HG02970 (cell line): ENCODE measurements around the gene PCDHGA7.
"Not testable (repeated sequence)": the region's sequence is repeated elsewhere in the genome, so short reads cannot be mapped to it uniquely, and the experiment has no call there.

Source experiments
- ATAC-seq: cut with Tn5 transposase; IDR thresholded peaks from one replicate; pipeline ENCODE4 v1.9.1; 2021; ENCODE audit warnings: mild to moderate bottlenecking, moderate library complexity, moderate number of reproducible peaks; ENCODE audit not compliant: unreplicated experiment, low FRiP score

Gene PCDHGA7

GRCh38 chr5:141382469-141383294 is at the start of gene PCDHGA7:
Gene PCDHGA7 (plus strand): TSS chr5:141382742. CDS start chr5:141382900, 158 bp downstream.
- no peak for ATAC-seq

GRCh38 chr5:141338538-141339306 is 43.8 kb upstream of the PCDHGA7 start, which contains the start of gene PCDHGA2:
Gene PCDHGA2 (plus strand): TSS chr5:141338760.
- ATAC-seq = no peak

- ATAC-seq = not testable (repeated sequence)
These were observed 41.7 kb upstream of the PCDHGA7 start for GRCh38 chr5:141340781-141341354.

GRCh38 chr5:141342773-141343172 is 39.8 kb upstream of the PCDHGA7 start:
- no peak for ATAC-seq

- no peak for ATAC-seq
These were observed 39.1 kb upstream of the PCDHGA7 start, which contains the start of gene PCDHGA3 for GRCh38 chr5:141343242-141343952. Gene PCDHGA3 (plus strand): TSS chr5:141343829. CDS start chr5:141344034, 205 bp downstream.

- no peak for ATAC-seq
These were observed 38.5 kb upstream of the PCDHGA7 start for GRCh38 chr5:141343953-141344463.

GRCh38 chr5:141345327-141345726 is 37.2 kb upstream of the PCDHGA7 start:
- no peak for ATAC-seq

DNA sequence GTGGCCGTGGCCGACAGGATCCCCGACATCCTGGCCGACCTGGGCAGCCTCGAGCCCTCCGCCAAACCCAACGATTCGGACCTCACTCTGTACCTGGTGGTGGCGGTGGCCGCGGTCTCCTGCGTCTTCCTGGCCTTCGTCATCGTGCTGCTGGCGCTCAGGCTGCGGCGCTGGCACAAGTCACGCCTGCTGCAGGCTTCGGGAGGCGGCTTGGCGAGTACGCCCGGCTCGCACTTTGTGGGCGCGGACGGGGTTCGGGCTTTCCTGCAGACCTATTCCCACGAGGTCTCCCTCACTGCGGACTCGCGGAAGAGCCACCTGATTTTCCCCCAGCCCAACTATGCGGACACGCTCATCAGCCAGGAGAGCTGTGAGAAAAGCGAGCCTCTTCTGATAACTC is 36.5 kb upstream of the PCDHGA7 start:
- ATAC-seq = not testable (repeated sequence)

DNA sequence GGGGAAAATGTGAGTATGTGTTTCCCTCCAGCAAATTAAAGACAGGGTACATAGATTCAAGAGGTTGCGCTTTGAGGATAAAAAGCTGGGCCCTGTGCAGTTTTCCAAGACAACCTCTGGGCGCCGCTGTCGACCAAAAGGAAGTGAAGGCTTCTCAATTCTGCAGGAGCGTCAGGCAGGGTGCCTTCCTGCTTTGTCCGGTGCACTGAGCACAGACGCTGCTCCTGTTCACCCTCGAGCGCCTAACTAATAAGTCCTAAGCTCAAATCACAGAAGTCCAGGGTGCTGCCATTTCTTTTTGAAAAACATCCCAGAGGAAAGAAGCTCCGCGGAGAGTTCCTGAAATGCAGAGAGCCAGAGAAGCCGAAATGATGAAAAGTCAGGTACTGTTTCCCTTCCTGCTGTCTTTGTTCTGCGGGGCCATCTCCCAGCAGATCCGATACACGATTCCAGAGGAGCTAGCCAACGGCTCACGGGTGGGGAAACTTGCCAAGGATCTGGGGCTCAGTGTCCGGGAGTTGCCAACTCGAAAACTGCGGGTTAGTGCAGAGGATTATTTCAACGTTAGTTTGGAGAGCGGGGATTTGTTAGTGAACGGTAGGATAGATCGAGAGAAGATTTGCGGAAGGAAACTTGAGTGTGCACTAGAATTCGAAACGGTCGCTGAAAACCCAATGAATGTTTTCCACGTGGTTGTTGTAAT is 32.5 kb upstream of the PCDHGA7 start, which contains the start of gene PCDHGB1:
TSS of gene PCDHGB1 (plus strand) at position 183 of the 703 bp plus-strand sequence. CDS start at position 345, 162 bp downstream.
- no peak for ATAC-seq

GRCh38 chr5:141351591-141351990 is 31.0 kb upstream of the PCDHGA7 start:
- ATAC-seq = no peak

DNA sequence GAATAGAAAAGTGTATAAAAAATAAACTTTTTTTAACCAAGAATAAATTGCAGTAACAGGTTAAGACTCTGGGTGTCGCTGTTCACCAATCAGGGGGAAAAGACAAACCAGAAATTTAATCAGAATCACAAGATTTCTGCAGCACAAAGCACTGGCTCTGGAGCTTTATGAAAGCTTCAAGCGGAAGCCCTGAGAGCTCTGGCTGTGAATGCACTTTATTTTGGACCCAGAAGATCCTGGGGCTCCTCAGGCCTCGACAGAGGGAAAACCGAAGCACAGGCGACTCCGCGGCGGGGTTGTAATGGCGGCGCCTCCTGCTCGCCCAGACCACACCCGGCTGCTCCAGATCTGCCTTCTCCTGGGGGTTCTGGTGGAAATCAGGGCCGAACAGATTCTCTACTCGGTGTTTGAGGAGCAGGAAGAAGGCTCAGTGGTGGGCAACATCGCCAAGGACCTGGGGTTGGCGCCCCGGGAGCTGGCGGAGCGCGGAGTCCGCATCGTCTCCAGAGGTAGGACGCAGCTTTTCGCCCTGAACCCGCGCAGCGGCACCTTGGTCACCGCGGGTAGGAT is 27.6 kb upstream of the PCDHGA7 start, which contains the start of gene PCDHGA4:
TSS of gene PCDHGA4 (plus strand) at position 122 of the 570 bp plus-strand sequence. CDS start at position 209, 87 bp downstream.
- no peak for ATAC-seq

DNA sequence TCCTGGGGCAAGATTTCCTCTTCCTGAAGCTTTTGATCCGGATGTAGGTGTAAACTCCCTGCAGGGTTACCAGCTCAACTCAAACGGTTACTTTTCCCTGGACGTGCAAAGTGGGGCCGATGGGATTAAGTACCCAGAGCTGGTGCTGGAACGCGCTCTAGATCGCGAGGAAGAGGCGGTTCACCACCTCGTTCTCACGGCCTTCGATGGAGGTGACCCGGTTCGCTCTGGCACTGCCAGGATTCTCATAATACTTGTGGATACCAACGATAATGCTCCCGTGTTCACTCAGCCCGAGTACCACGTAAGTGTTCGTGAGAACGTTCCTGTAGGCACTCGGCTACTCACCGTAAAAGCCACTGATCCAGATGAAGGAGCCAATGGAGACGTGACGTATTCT is 26.9 kb upstream of the PCDHGA7 start:
- ATAC-seq = no peak

- no peak for ATAC-seq
These were observed 26.4 kb upstream of the PCDHGA7 start for GRCh38 chr5:141356133-141356532.

DNA sequence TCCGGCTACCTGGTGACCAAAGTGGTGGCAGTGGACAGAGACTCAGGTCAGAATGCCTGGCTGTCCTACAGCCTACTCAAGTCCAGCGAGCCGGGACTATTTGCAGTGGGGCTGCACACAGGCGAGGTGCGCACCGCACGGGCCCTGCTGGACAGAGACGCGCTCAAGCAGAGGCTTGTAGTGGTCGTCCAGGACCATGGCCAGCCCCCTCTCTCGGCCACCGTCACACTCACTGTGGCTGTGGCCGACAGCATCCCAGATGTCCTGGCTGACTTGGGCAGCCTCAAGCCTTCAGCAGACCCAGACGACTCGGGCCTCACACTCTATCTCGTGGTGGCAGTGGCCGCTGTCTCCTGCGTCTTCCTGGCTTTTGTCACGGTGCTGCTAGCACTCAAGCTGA is 25.6 kb upstream of the PCDHGA7 start:
- no peak for ATAC-seq

- no peak for ATAC-seq
These were observed 22.6 kb upstream of the PCDHGA7 start, which contains the start of gene PCDHGB2 for GRCh38 chr5:141359790-141360426. Gene PCDHGB2 (plus strand): TSS chr5:141359994. CDS start chr5:141360136, 142 bp downstream.

- no peak for ATAC-seq
These were observed 21.9 kb upstream of the PCDHGA7 start for GRCh38 chr5:141360685-141361084.

- no peak for ATAC-seq
These were observed 19.8 kb upstream of the PCDHGA7 start for GRCh38 chr5:141362719-141363118.

DNA sequence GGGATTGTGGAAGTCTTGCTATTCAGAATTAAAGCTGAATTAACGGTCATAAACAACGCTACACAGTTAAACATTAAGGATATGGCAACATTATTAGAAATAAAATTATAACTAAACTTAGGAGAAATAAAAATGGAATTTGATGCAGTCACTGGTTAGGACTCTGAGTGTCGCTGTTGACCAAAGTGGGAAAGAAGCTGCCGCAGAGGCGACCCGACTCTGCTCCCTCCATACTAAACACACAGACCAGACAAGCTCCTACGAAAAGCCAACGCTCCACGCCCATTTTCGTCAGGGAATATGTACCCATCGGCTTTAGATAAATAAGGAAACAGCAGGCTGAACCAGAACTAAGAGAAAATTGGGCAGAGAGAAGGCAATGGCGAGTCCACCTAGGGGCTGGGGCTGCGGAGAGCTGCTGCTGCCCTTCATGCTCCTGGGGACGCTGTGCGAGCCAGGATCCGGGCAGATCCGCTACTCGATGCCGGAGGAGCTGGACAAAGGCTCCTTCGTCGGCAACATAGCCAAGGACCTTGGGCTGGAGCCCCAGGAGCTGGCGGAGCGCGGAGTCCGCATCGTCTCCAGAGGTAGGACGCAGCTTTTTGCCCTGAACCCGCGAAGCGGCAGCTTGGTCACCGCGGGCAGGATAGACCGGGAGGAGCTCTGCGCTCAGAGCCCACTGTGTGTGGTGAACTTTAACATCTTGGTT is 18.4 kb upstream of the PCDHGA7 start, which contains the start of gene PCDHGA5:
TSS of gene PCDHGA5 (plus strand) at position 211 of the 709 bp plus-strand sequence. CDS start at position 380, 169 bp downstream.
- ATAC-seq = no peak
